Mucosa of rectum (tissue), 2 donors: ENCODE data around the gene SFT2D2.

ENCODE experiments used
- H3K27ac ChIP-seq, 2 donors: one replicate each; pipeline ENCODE4 v1.7.0; 2013; ENCODE audit warnings: inconsistent platforms in 2 of 2, low read depth in 2 of 2, low read length in 2 of 2
- H3K27me3 ChIP-seq, 2 donors: one replicate each; pipeline ENCODE4 v1.7.0; 2013; ENCODE audit warnings: low read length in 2 of 2; ENCODE audit not compliant: control insufficient read depth in 2 of 2, insufficient read depth in 2 of 2
- H3K36me3 ChIP-seq, 2 donors: one replicate each; pipeline ENCODE4 v1.7.0; 2013; ENCODE audit warnings: low read length in 2 of 2; ENCODE audit not compliant: control insufficient read depth in 2 of 2, insufficient read depth in 2 of 2
- H3K4me1 ChIP-seq, 2 donors: one replicate each; pipeline ENCODE4 v1.7.0; 2013; ENCODE audit warnings: low read length in 2 of 2, mild to moderate bottlenecking in 1 of 2; ENCODE audit not compliant: control insufficient read depth in 2 of 2, insufficient read depth in 2 of 2
- H3K4me3 ChIP-seq, 2 donors: one replicate each; pipeline ENCODE4 v1.7.0; 2013; ENCODE audit warnings: low read length in 2 of 2
- H3K9ac ChIP-seq, 2 donors: one replicate each; pipeline ENCODE4 v1.7.0; 2013; ENCODE audit warnings: low read length in 2 of 2, low read depth in 1 of 2, mild to moderate bottlenecking in 1 of 2
- H3K9me3 ChIP-seq, 2 donors: one replicate each; pipeline ENCODE4 v1.7.0; 2013; ENCODE audit warnings: low read length in 2 of 2; ENCODE audit not compliant: control insufficient read depth in 2 of 2
- donor health status: healthy.
- donor health status: Normal muscosa, but diverticular disease.

SFT2D2 gene

GRCh38 chr1:168221275-168221674 is 4.5 kb upstream of the SFT2D2 start:
- no peaks in the 10 kb centered on the region for H3K27me3 ChIP-seq
- no peak overlapping the region for H3K27ac ChIP-seq
- H3K4me3 ChIP-seq: no peak overlapping the region
- no peaks in the 10 kb centered on the region for H3K9me3 ChIP-seq
- peaks cover 3 to 4% of the 10 kb centered on the region in 2 donors for H3K4me1 ChIP-seq
- no peak overlapping the region for H3K9ac ChIP-seq
- H3K36me3 ChIP-seq: no peaks in the 10 kb centered on the region

GRCh38 chr1:168223261-168223660 is 2.5 kb upstream of the SFT2D2 start:
- H3K9me3 ChIP-seq: no peaks in the 10 kb centered on the region
- H3K36me3 ChIP-seq: no peaks in the 10 kb centered on the region
- no peak overlapping the region for H3K9ac ChIP-seq
- no peaks in the 10 kb centered on the region for H3K27me3 ChIP-seq
- no peak overlapping the region for H3K4me3 ChIP-seq
- no peak overlapping the region for H3K27ac ChIP-seq
- peaks cover 7 to 13% of the 10 kb centered on the region in 2 donors for H3K4me1 ChIP-seq

GRCh38 chr1:168223681-168224540 is 1.9 kb upstream of the SFT2D2 start:
- Histone ChIP-seq H3K27ac (no peak overlapping the region), H3K4me3 (no peak overlapping the region)

GRCh38 chr1:168224991-168225390 is 813 bp upstream of the SFT2D2 start:
- no peaks in the 10 kb centered on the region for H3K27me3 ChIP-seq
- peaks cover 7 to 18% of the 10 kb centered on the region in 2 donors for H3K4me1 ChIP-seq
- peak overlapping the region in 1 of 2 donors; percentile 88 for H3K4me3 ChIP-seq
- no peak overlapping the region for H3K9ac ChIP-seq
- no peaks in the 10 kb centered on the region for H3K36me3 ChIP-seq
- H3K27ac ChIP-seq: no peak overlapping the region
- no peaks in the 10 kb centered on the region for H3K9me3 ChIP-seq

More at GRCh38 chr1:168223681-168224540, 1.9 kb upstream of the SFT2D2 start:
- H3K4me1 ChIP-seq: peaks cover 7 to 17% of the 10 kb centered on the region in 2 donors
- no peaks in the 10 kb centered on the region for H3K27me3 ChIP-seq
- H3K36me3 ChIP-seq: no peaks in the 10 kb centered on the region
- H3K9me3 ChIP-seq: no peaks in the 10 kb centered on the region
- H3K9ac ChIP-seq: no peak overlapping the region

- Histone ChIP-seq H3K4me1 (peaks cover 7 to 18% of the 10 kb centered on the region in 2 donors), H3K27me3 (no peaks in the 10 kb centered on the region), H3K4me3 (peak overlapping the region in 1 of 2 donors; percentile 88), H3K9me3 (no peaks in the 10 kb centered on the region), H3K36me3 (peaks cover 13 to 16% of the 10 kb centered on the region in 2 donors), H3K9ac (no peak overlapping the region), H3K27ac (peak overlapping the region; percentile 29 to 83)
These were observed 1.8 kb downstream of the SFT2D2 start for GRCh38 chr1:168227620-168228019.

- H3K9me3 ChIP-seq: no peaks in the 10 kb centered on the region
- H3K9ac ChIP-seq: no peak overlapping the region
- H3K4me3 ChIP-seq: no peak overlapping the region
- H3K27me3 ChIP-seq: no peaks in the 10 kb centered on the region
- peaks cover 28 to 31% of the 10 kb centered on the region in 2 donors for H3K36me3 ChIP-seq
- peaks cover 7 to 18% of the 10 kb centered on the region in 2 donors for H3K4me1 ChIP-seq
- no peak overlapping the region for H3K27ac ChIP-seq
These were observed 4.1 kb downstream of the SFT2D2 start for GRCh38 chr1:168229893-168230292.

GRCh38 chr1:168230709-168231108 is 4.9 kb downstream of the SFT2D2 start:
- no peak overlapping the region for H3K27ac ChIP-seq
- H3K4me3 ChIP-seq: no peak overlapping the region
- H3K27me3 ChIP-seq: no peaks in the 10 kb centered on the region
- no peak overlapping the region for H3K9ac ChIP-seq
- peaks cover 32 to 35% of the 10 kb centered on the region in 2 donors for H3K36me3 ChIP-seq
- peaks cover 3 to 19% of the 10 kb centered on the region in 2 donors for H3K4me1 ChIP-seq
- H3K9me3 ChIP-seq: no peaks in the 10 kb centered on the region

GRCh38 chr1:168234846-168235547 is 9.2 kb downstream of the SFT2D2 start:
- H3K4me3 ChIP-seq: no peak overlapping the region
- H3K9ac ChIP-seq: no peak overlapping the region
- H3K9me3 ChIP-seq: no peaks in the 10 kb centered on the region
- no peaks in the 10 kb centered on the region for H3K27me3 ChIP-seq
- peaks cover 0 to 8% of the 10 kb centered on the region in 2 donors for H3K4me1 ChIP-seq
- H3K27ac ChIP-seq: no peak overlapping the region
- peaks cover 58 to 67% of the 10 kb centered on the region in 2 donors for H3K36me3 ChIP-seq

GRCh38 chr1:168235548-168235885 is 9.7 kb downstream of the SFT2D2 start:
- Histone ChIP-seq H3K27ac (no peak overlapping the region), H3K4me1 (peaks cover 0 to 8% of the 10 kb centered on the region in 2 donors), H3K36me3 (peaks cover 63 to 64% of the 10 kb centered on the region in 2 donors), H3K27me3 (no peaks in the 10 kb centered on the region), H3K9me3 (no peaks in the 10 kb centered on the region), H3K9ac (no peak overlapping the region), H3K4me3 (no peak overlapping the region)

GRCh38 chr1:168235937-168236336 is 10.1 kb downstream of the SFT2D2 start:
- Histone ChIP-seq H3K4me1 (peaks cover 0 to 8% of the 10 kb centered on the region in 2 donors), H3K36me3 (peaks cover 63 to 64% of the 10 kb centered on the region in 2 donors), H3K9ac (no peak overlapping the region), H3K4me3 (no peak overlapping the region), H3K9me3 (no peaks in the 10 kb centered on the region), H3K27me3 (no peaks in the 10 kb centered on the region), H3K27ac (no peak overlapping the region)
